GM12878 (cell line): ENCODE data around the gene SVIL. TPM values are rescaled to one million over a fixed set of nuclear protein-coding genes. Genes with fewer than 3 reads are reported as not detected.

Experiments used
- ATAC-seq: fragments of 200-7000 bp; cut with Tn5 transposase; 3 replicates; pipeline ENCODE4 v1.9.1; 2020; ENCODE audit warnings: mild to moderate bottlenecking, moderate library complexity
- BruUV-seq: library from RNA; stranded (reverse); fragments of 400-500 nt; replicated peaks from 2 replicates; lab custom pipeline; 2021; lab: Mats Ljungman, UMichigan
- CTCF ChIA-PET: fragments of 300-600 bp; sonication (Branson Sonifier 250); formaldehyde crosslinking; extraction: SDS; loops from one replicate; lab custom pipeline; 2021; ENCODE audit warnings: inconsistent platforms; lab: Yijun Ruan, JAX
- POLR2A ChIA-PET: fragments of 350-600 bp; formaldehyde crosslinking; extraction: SDS; loops from one replicate; lab custom pipeline; 2021; ENCODE audit warnings: inconsistent platforms; lab: Charles Lee
- RAD21 ChIA-PET: fragments of 300-600 bp; sonication (Branson Sonifier 250); formaldehyde crosslinking; loops from one replicate; lab custom pipeline; 2023; ENCODE audit warnings: antibody characterized with exemption; ENCODE audit not compliant: unreplicated experiment; lab: Charles Lee
- SMC1A ChIA-PET: fragments of 300-600 bp; sonication (Branson Sonifier 250); formaldehyde crosslinking; loops from one replicate; lab custom pipeline; 2023; ENCODE audit not compliant: unreplicated experiment, uncharacterized antibody; lab: Charles Lee
- DNase-seq: peaks from one replicate; pipeline ENCODE4 v3.0.0-alpha.2; 2011; ENCODE audit warnings: low read depth, low spot score
- FAIRE-seq: peaks from 3 replicates; lab custom pipeline; 2011; peaks lifted over from hg19 to GRCh38; lab: Jason Lieb, UNC
- H2AFZ ChIP-seq: 2 replicates; pipeline ENCODE4 v1.6.0; 2011; ENCODE audit warnings: low read depth, low read length, control low read depth; ENCODE audit not compliant: control insufficient read depth
- H3K27ac ChIP-seq: 2 replicates; pipeline ENCODE4 v1.5.1; 2011; ENCODE audit warnings: control low read depth; ENCODE audit not compliant: control insufficient read depth, insufficient read depth
- H3K27me3 ChIP-seq, 2 experiments: replicated peaks in 1 of 2; 2 replicates each; pipeline versions ENCODE4 v1.6.0 to v1.6.1; 2011; ENCODE audit warnings: low read length in 1 of 2; ENCODE audit not compliant: control insufficient read depth in 2 of 2, insufficient read depth in 2 of 2
- H3K36me3 ChIP-seq, 2 experiments: 2 replicates each; pipeline ENCODE4 v1.5.1; 2011; ENCODE audit warnings: low read length in 1 of 2; ENCODE audit not compliant: control insufficient read depth in 2 of 2, insufficient read depth in 2 of 2
- H3K4me1 ChIP-seq: 2 replicates; pipeline ENCODE4 v1.6.1; 2011; ENCODE audit warnings: mild to moderate bottlenecking, low read length, moderate library complexity, mixed read lengths; ENCODE audit not compliant: control insufficient read depth, insufficient read depth
- H3K4me2 ChIP-seq: 2 replicates; pipeline ENCODE4 v1.6.0; 2011; ENCODE audit warnings: control low read depth; ENCODE audit not compliant: control insufficient read depth, insufficient read depth
- H3K4me3 ChIP-seq: fragments of 200-600 bp; sonication (generic); 2 replicates; pipeline ENCODE4 v1.5.1; 2016
- H3K79me2 ChIP-seq: 2 replicates; pipeline ENCODE4 v1.6.0; 2011; ENCODE audit warnings: low read length; ENCODE audit not compliant: control insufficient read depth, insufficient read depth
- H3K9ac ChIP-seq: 2 replicates; pipeline ENCODE4 v1.8.0; 2011; ENCODE audit warnings: low read length, control low read depth, mixed read lengths; ENCODE audit not compliant: control insufficient read depth, insufficient read depth
- H3K9me3 ChIP-seq: replicated peaks from 3 replicates; pipeline ENCODE4 v1.5.1; 2011; ENCODE audit warnings: mild to moderate bottlenecking, low read length; ENCODE audit not compliant: control insufficient read depth, insufficient read depth
- H4K20me1 ChIP-seq: 2 replicates; pipeline ENCODE4 v1.6.0; 2011; ENCODE audit not compliant: control insufficient read depth, insufficient read depth
- ATF7 ChIP-seq: fragments of 450-650 bp; IDR thresholded peaks from 2 replicates; pipeline ENCODE4 v1.6.1; 2016; ENCODE audit warnings: low read depth, mild to moderate bottlenecking
- BCL3 ChIP-seq: IDR thresholded peaks from 2 replicates; pipeline ENCODE4 v1.6.1; 2011; ENCODE audit warnings: borderline replicate concordance, low read depth, mild to moderate bottlenecking, moderate library complexity, low read length; ENCODE audit not compliant: insufficient read depth, poor library complexity, severe bottlenecking
- CEBPB ChIP-seq, 2 experiments: fragments of 150-350 bp in 1 of 2; IDR thresholded peaks; 2 replicates each; pipeline ENCODE4 v1.6.1; 2012 to 2014; ENCODE audit warnings: low read depth in 2 of 2, low read length in 2 of 2, borderline replicate concordance in 1 of 2, inconsistent platforms in 1 of 2
- E2F4 ChIP-seq: IDR thresholded peaks from 2 replicates; pipeline ENCODE4 v1.6.1; 2012; ENCODE audit warnings: low read depth, low read length, improper control_type of control experiment
- EGR1 ChIP-seq, 2 experiments: IDR thresholded peaks; 1 replicate in 1 of 2; 2 replicates in 1 of 2; pipeline ENCODE4 v1.6.1; 2011 to 2012; ENCODE audit warnings: low read depth in 2 of 2, low read length in 2 of 2, borderline replicate concordance in 1 of 2, mild to moderate bottlenecking in 1 of 2, moderate library complexity in 1 of 2
- KLF5 ChIP-seq: fragments of 450-650 bp; IDR thresholded peaks from 2 replicates; pipeline ENCODE4 v1.6.1; 2014; ENCODE audit warnings: mild to moderate bottlenecking; ENCODE audit not compliant: partially characterized antibody
- MTA3 ChIP-seq: IDR thresholded peaks from 2 replicates; pipeline ENCODE4 v1.6.1; 2012; ENCODE audit warnings: low read length, inconsistent platforms, borderline replicate concordance
- POLR2AphosphoS2 ChIP-seq: IDR thresholded peaks from 2 replicates; pipeline ENCODE4 v1.6.1; 2011; ENCODE audit warnings: low read depth, mild to moderate bottlenecking, low read length, improper control_type of control experiment, moderate library complexity
- POU2F2 ChIP-seq: IDR thresholded peaks from 3 replicates; pipeline ENCODE4 v1.6.1; 2011; ENCODE audit warnings: low read depth, mild to moderate bottlenecking, low read length, borderline replicate concordance
- ZNF24 ChIP-seq: fragments of 450-650 bp; IDR thresholded peaks from 2 replicates; pipeline ENCODE4 v1.6.1; 2017; ENCODE audit warnings: antibody characterized with exemption, mild to moderate bottlenecking
- WGBS: methylation state at CpG from one replicate; pipeline ENCODE4 v1.1.6; 2016; ENCODE audit warnings: low lambda C conversion rate; ENCODE audit not compliant: insufficient replicate concordance, insufficient coverage; ENCODE audit errors: missing lambda C conversion rate; 5-methylcytosine and 5-hydroxymethylcytosine counted together
- in situ Hi-C: fragments of 300-500 bp; cut with MboI; formaldehyde crosslinking; loops from 9 replicates; pipeline ENCODE4 v1.14.3; 2018; ENCODE audit warnings: mixed read lengths
- intact Hi-C: fragments of 100-400 bp; cut with micrococcal nuclease; formaldehyde crosslinking; loops from one replicate; pipeline ENCODE4 v1.14.2; 2022; ENCODE audit not compliant: unreplicated experiment
- polyA plus RNA-seq, 11 experiments: library from polyadenylated mRNA; depleted of rRNA in 4 of 11; unstranded in 6 of 11; stranded (reverse) in 5 of 11; fragments of >200 nt; fragmentation: Nextera tagmentation in 4 of 11; fragmentation: Illumina TruSeq in 1 of 11; extraction: Ambion mirVana in 4 of 11; extraction: Trizol in 1 of 11; gene quantifications; 1 replicate in 1 of 11; 2 replicates in 10 of 11; pipeline versions ENCODE4 v1.2.1 to v1.2.3, GENCODE V29; 2011 to 2016; ENCODE audit warnings: inconsistent platforms in 2 of 11, missing spikeins in 2 of 11, low read depth in 1 of 11
- total RNA-seq, 4 experiments: library from RNA; depleted of rRNA in 3 of 4; stranded (reverse); fragments of >200 nt in 3 of 4; fragmentation: Illumina TruSeq in 1 of 4; extraction: Trizol in 1 of 4; gene quantifications; 2 replicates each; pipeline versions ENCODE4 v1.2.1 to v1.2.3, GENCODE V29; 2013 to 2021
- TF ChIP-seq, protein P1 (sequence below): IDR thresholded peaks from 2 replicates; pipeline ENCODE4 v1.6.1; 2012; ENCODE audit warnings: mild to moderate bottlenecking, low read depth, low read length
- TF ChIP-seq, protein P2 (sequence below): fragments of 450-650 bp; IDR thresholded peaks from 2 replicates; pipeline ENCODE4 v1.6.1; 2017; ENCODE audit warnings: mild to moderate bottlenecking, moderate library complexity

The SVIL gene
- total and polyA plus RNA-seq, 10 of the 15 experiments (the other 5 are each of a cell fraction or from before 2014, with no cell fraction given): 0.22 to 1.9 (median 0.87) TPM

GRCh38 chr10:29451946-29452345 is 182.8 kb downstream of the SVIL start:
- 76% methylated on average over 4 of the region's 4 CpGs for WGBS
- Histone ChIP-seq H3K79me2 (no peaks in the 10 kb centered on the region), H2AFZ (no peak overlapping the region), H3K27me3 (no peaks in the 10 kb centered on the region), H3K9me3 (no peaks in the 10 kb centered on the region), H3K9ac (no peak overlapping the region), H4K20me1 (no peaks in the 10 kb centered on the region), H3K27ac (no peak overlapping the region), H3K4me2 (no peak overlapping the region), H3K36me3 (no peaks in the 10 kb centered on the region), H3K4me1 (no peaks in the 10 kb centered on the region), H3K4me3 (no peak overlapping the region)
- no TSS peak for BruUV-seq
- SMC1A ChIA-PET: no interaction called here
- in situ Hi-C loops: no loop called here
- FAIRE-seq: no peak
- RAD21 ChIA-PET: interaction anchor here (0.6 kb wide), 1 partner anchor 188 kb away, joined by 6 read pairs; no protein-coding TSS in a partner anchor
- DNase-seq: no peak
- POLR2A ChIA-PET: no interaction called here
- intact Hi-C loops: no loop called here
- CTCF ChIA-PET: interaction anchor here (1.0 kb wide), 1 partner anchor 51 kb away, joined by 3 read pairs; no protein-coding TSS in a partner anchor
- no peak for ATAC-seq
- TF ChIP-seq EGR1 (IDR thresholded peaks at IDR 0.05; ENCODE audit: borderline replicate concordance in 1 of 2, low read depth in 2 of 2, low read length in 2 of 2): no peak
- TF ChIP-seq BCL3: no peak
- no peak for TF ChIP-seq MTA3
- TF ChIP-seq, protein P1, sequence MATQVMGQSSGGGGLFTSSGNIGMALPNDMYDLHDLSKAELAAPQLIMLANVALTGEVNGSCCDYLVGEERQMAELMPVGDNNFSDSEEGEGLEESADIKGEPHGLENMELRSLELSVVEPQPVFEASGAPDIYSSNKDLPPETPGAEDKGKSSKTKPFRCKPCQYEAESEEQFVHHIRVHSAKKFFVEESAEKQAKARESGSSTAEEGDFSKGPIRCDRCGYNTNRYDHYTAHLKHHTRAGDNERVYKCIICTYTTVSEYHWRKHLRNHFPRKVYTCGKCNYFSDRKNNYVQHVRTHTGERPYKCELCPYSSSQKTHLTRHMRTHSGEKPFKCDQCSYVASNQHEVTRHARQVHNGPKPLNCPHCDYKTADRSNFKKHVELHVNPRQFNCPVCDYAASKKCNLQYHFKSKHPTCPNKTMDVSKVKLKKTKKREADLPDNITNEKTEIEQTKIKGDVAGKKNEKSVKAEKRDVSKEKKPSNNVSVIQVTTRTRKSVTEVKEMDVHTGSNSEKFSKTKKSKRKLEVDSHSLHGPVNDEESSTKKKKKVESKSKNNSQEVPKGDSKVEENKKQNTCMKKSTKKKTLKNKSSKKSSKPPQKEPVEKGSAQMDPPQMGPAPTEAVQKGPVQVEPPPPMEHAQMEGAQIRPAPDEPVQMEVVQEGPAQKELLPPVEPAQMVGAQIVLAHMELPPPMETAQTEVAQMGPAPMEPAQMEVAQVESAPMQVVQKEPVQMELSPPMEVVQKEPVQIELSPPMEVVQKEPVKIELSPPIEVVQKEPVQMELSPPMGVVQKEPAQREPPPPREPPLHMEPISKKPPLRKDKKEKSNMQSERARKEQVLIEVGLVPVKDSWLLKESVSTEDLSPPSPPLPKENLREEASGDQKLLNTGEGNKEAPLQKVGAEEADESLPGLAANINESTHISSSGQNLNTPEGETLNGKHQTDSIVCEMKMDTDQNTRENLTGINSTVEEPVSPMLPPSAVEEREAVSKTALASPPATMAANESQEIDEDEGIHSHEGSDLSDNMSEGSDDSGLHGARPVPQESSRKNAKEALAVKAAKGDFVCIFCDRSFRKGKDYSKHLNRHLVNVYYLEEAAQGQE: no peak
- no peak for TF ChIP-seq E2F4
- no peak for TF ChIP-seq POLR2AphosphoS2
- TF ChIP-seq ATF7: no peak
- no peak for TF ChIP-seq POU2F2
- TF ChIP-seq CEBPB (IDR thresholded peaks at IDR 0.05; ENCODE audit: borderline replicate concordance in 1 of 2, low read depth in 2 of 2, low read length in 2 of 2): no peak
- no peak for TF ChIP-seq KLF5
- TF ChIP-seq, protein P2, sequence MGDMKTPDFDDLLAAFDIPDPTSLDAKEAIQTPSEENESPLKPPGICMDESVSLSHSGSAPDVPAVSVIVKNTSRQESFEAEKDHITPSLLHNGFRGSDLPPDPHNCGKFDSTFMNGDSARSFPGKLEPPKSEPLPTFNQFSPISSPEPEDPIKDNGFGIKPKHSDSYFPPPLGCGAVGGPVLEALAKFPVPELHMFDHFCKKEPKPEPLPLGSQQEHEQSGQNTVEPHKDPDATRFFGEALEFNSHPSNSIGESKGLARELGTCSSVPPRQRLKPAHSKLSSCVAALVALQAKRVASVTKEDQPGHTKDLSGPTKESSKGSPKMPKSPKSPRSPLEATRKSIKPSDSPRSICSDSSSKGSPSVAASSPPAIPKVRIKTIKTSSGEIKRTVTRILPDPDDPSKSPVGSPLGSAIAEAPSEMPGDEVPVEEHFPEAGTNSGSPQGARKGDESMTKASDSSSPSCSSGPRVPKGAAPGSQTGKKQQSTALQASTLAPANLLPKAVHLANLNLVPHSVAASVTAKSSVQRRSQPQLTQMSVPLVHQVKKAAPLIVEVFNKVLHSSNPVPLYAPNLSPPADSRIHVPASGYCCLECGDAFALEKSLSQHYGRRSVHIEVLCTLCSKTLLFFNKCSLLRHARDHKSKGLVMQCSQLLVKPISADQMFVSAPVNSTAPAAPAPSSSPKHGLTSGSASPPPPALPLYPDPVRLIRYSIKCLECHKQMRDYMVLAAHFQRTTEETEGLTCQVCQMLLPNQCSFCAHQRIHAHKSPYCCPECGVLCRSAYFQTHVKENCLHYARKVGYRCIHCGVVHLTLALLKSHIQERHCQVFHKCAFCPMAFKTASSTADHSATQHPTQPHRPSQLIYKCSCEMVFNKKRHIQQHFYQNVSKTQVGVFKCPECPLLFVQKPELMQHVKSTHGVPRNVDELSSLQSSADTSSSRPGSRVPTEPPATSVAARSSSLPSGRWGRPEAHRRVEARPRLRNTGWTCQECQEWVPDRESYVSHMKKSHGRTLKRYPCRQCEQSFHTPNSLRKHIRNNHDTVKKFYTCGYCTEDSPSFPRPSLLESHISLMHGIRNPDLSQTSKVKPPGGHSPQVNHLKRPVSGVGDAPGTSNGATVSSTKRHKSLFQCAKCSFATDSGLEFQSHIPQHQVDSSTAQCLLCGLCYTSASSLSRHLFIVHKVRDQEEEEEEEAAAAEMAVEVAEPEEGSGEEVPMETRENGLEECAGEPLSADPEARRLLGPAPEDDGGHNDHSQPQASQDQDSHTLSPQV: no peak
- TF ChIP-seq ZNF24: no peak
